ENCODE data around the gene REN. TPM values are rescaled to one million over a fixed set of nuclear protein-coding genes. Genes with fewer than 3 reads are reported as not detected.

The REN gene
- total and polyA plus RNA-seq, 2 donors (not counting 1 experiment from before 2014, with no cell fraction given): 0.17 to 0.20 TPM

DNA sequence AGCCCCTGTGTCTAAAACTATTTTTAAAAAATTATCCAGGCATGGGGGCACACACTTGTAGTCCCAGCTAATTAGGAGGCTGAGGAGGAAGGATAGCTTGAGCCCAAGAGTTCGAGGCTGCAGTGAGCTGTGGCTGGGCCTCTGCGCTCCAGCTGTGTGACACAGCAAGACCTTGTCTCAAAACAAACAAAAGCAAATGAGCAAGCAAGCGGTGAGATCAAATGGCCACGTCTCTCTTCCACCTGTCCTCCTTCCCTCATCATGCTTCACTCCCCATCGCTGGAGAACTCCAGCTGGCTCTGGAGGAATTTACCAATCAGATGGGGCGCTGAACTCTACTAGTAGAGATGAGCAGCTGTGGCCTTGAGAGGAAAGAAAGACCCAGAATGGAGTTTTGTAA is 14.0 kb upstream of the REN start:
- Histone ChIP-seq H4K20me1 (ENCODE audit: control insufficient read depth, extremely low read depth, insufficient read depth, low read length) (no peaks in the 10 kb centered on the region), H3K36me3 (ENCODE audit: control insufficient read depth, insufficient read depth, low read length) (no peaks in the 10 kb centered on the region), H3K27ac (ENCODE audit: insufficient read depth, low read length) (no peak overlapping the region), H2AFZ (ENCODE audit: low read length) (no peak overlapping the region), H3K4me2 (ENCODE audit: extremely low read depth, insufficient read depth, low read length) (no peak overlapping the region), H3K9me3 (ENCODE audit: control insufficient read depth, insufficient read depth, low read depth, low read length) (no peaks in the 10 kb centered on the region), H3K27me3 (ENCODE audit: control insufficient read depth, insufficient read depth, low read length) (no peaks in the 10 kb centered on the region), H3K79me2 (ENCODE audit: control insufficient read depth, insufficient read depth, low read length) (no peaks in the 10 kb centered on the region), H3K4me3 (replicated peaks in 1 of 4; ENCODE audit: control extremely low read depth in 1 of 4, insufficient read depth in 1 of 4, low read depth in 3 of 4, low read length in 4 of 4) (no peak overlapping the region), H3K9ac (ENCODE audit: insufficient read depth, low read length) (no peak overlapping the region), H3K4me1 (ENCODE audit: control insufficient read depth, extremely low read depth, insufficient read depth, low read length) (no peaks in the 10 kb centered on the region)
- TF ChIP-seq, protein P1, sequence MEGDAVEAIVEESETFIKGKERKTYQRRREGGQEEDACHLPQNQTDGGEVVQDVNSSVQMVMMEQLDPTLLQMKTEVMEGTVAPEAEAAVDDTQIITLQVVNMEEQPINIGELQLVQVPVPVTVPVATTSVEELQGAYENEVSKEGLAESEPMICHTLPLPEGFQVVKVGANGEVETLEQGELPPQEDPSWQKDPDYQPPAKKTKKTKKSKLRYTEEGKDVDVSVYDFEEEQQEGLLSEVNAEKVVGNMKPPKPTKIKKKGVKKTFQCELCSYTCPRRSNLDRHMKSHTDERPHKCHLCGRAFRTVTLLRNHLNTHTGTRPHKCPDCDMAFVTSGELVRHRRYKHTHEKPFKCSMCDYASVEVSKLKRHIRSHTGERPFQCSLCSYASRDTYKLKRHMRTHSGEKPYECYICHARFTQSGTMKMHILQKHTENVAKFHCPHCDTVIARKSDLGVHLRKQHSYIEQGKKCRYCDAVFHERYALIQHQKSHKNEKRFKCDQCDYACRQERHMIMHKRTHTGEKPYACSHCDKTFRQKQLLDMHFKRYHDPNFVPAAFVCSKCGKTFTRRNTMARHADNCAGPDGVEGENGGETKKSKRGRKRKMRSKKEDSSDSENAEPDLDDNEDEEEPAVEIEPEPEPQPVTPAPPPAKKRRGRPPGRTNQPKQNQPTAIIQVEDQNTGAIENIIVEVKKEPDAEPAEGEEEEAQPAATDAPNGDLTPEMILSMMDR (conservative IDR thresholded peaks at IDR 0.05 in 1 of 2, IDR thresholded peaks at IDR 0.05 in 1 of 2; ENCODE audit: low read depth in 1 of 2, low read length in 2 of 2): no peak
- no peak for TF ChIP-seq EZH2 (IDR thresholded peaks at IDR 0.05; ENCODE audit: low read length, missing control alignments)
- DNase-seq (ENCODE audit: low read depth in 2 of 2): no peak

- no peaks in the 10 kb centered on the region for H3K36me3 ChIP-seq (ENCODE audit: control insufficient read depth, insufficient read depth, low read length)
- no peak overlapping the region for H3K4me3 ChIP-seq (replicated peaks in 1 of 4; ENCODE audit: control extremely low read depth in 1 of 4, insufficient read depth in 1 of 4, low read depth in 3 of 4, low read length in 4 of 4)
- H3K4me1 ChIP-seq (ENCODE audit: control insufficient read depth, extremely low read depth, insufficient read depth, low read length): no peaks in the 10 kb centered on the region
- no peak for TF ChIP-seq EZH2 (IDR thresholded peaks at IDR 0.05; ENCODE audit: low read length, missing control alignments)
- TF ChIP-seq, protein P1 (conservative IDR thresholded peaks at IDR 0.05 in 1 of 2, IDR thresholded peaks at IDR 0.05 in 1 of 2; ENCODE audit: low read depth in 1 of 2, low read length in 2 of 2): no peak
- H3K4me2 ChIP-seq (ENCODE audit: extremely low read depth, insufficient read depth, low read length): no peak overlapping the region
- H3K79me2 ChIP-seq (ENCODE audit: control insufficient read depth, insufficient read depth, low read length): no peaks in the 10 kb centered on the region
- H2AFZ ChIP-seq (ENCODE audit: low read length): no peak overlapping the region
- no peaks in the 10 kb centered on the region for H3K9me3 ChIP-seq (ENCODE audit: control insufficient read depth, insufficient read depth, low read depth, low read length)
- no peaks in the 10 kb centered on the region for H4K20me1 ChIP-seq (ENCODE audit: control insufficient read depth, extremely low read depth, insufficient read depth, low read length)
- H3K27me3 ChIP-seq (ENCODE audit: control insufficient read depth, insufficient read depth, low read length): no peaks in the 10 kb centered on the region
- no peak overlapping the region for H3K9ac ChIP-seq (ENCODE audit: insufficient read depth, low read length)
- no peak overlapping the region for H3K27ac ChIP-seq (ENCODE audit: insufficient read depth, low read length)
- no peak for DNase-seq (ENCODE audit: low read depth in 2 of 2)
These were observed 12.5 kb upstream of the REN start for GRCh38 chr1:204178487-204179281.

GRCh38 chr1:204177133-204177532 is 11.0 kb upstream of the REN start:
- no peaks in the 10 kb centered on the region for H3K4me1 ChIP-seq (ENCODE audit: control insufficient read depth, extremely low read depth, insufficient read depth, low read length)
- H2AFZ ChIP-seq (ENCODE audit: low read length): no peak overlapping the region
- H3K4me2 ChIP-seq (ENCODE audit: extremely low read depth, insufficient read depth, low read length): no peak overlapping the region
- DNase-seq (ENCODE audit: low read depth in 2 of 2): no peak
- H3K36me3 ChIP-seq (ENCODE audit: control insufficient read depth, insufficient read depth, low read length): no peaks in the 10 kb centered on the region
- no peaks in the 10 kb centered on the region for H3K27me3 ChIP-seq (ENCODE audit: control insufficient read depth, insufficient read depth, low read length)
- TF ChIP-seq EZH2 (IDR thresholded peaks at IDR 0.05; ENCODE audit: low read length, missing control alignments): no peak
- TF ChIP-seq, protein P1 (conservative IDR thresholded peaks at IDR 0.05 in 1 of 2, IDR thresholded peaks at IDR 0.05 in 1 of 2; ENCODE audit: low read depth in 1 of 2, low read length in 2 of 2): no peak
- H3K79me2 ChIP-seq (ENCODE audit: control insufficient read depth, insufficient read depth, low read length): no peaks in the 10 kb centered on the region
- no peaks in the 10 kb centered on the region for H4K20me1 ChIP-seq (ENCODE audit: control insufficient read depth, extremely low read depth, insufficient read depth, low read length)
- H3K4me3 ChIP-seq (replicated peaks in 1 of 4; ENCODE audit: control extremely low read depth in 1 of 4, insufficient read depth in 1 of 4, low read depth in 3 of 4, low read length in 4 of 4): no peak overlapping the region
- no peaks in the 10 kb centered on the region for H3K9me3 ChIP-seq (ENCODE audit: control insufficient read depth, insufficient read depth, low read depth, low read length)
- no peak overlapping the region for H3K27ac ChIP-seq (ENCODE audit: insufficient read depth, low read length)
- H3K9ac ChIP-seq (ENCODE audit: insufficient read depth, low read length): no peak overlapping the region
